H1 (cell line): ENCODE data around the gene YY1AP1. TPM values are rescaled to one million over a fixed set of nuclear protein-coding genes. Genes with fewer than 3 reads are reported as not detected.
"Not testable (repeated sequence)": the region's sequence is repeated elsewhere in the genome, so short reads cannot be mapped to it uniquely, and the experiment has no call there.

Source experiments
- CTCF ChIA-PET: fragments of 300-600 bp; sonication (Branson Sonifier 250); formaldehyde crosslinking; loops from one replicate; lab custom pipeline; 2021; ENCODE audit not compliant: partially characterized antibody; lab: Charles Lee
- POLR2A ChIA-PET: fragments of 300-600 bp; sonication (Branson Sonifier 250); formaldehyde crosslinking; loops from one replicate; lab custom pipeline; 2021; ENCODE audit warnings: inconsistent platforms; ENCODE audit not compliant: partially characterized antibody; lab: Charles Lee
- DNase-seq, 2 experiments: peaks; one replicate each; pipeline versions ENCODE4 v3.0.0 to v3.0.0-alpha.2; 2010 to 2022; ENCODE audit warnings: low spot score in 2 of 2, low read depth in 1 of 2, mixed read lengths in 1 of 2
- FAIRE-seq: peaks from 2 replicates; lab custom pipeline; 2011; peaks lifted over from hg19 to GRCh38; lab: Jason Lieb, UNC
- H2AFZ ChIP-seq: 2 replicates; pipeline ENCODE4 v1.8.1; 2012; ENCODE audit warnings: low read length, inconsistent platforms
- H2AK5ac ChIP-seq: 2 replicates; pipeline ENCODE4 v1.6.1; 2013; ENCODE audit warnings: low read depth, low read length
- H2BK120ac ChIP-seq: replicated peaks from 2 replicates; pipeline ENCODE3; 2013; ENCODE audit warnings: low read depth, low read length, inconsistent platforms
- H2BK12ac ChIP-seq: 2 replicates; pipeline ENCODE4 v1.6.1; 2013; ENCODE audit warnings: low read depth, low read length
- H2BK15ac ChIP-seq: 2 replicates; pipeline ENCODE4 v1.6.1; 2013; ENCODE audit warnings: low read length
- H2BK20ac ChIP-seq: 2 replicates; pipeline ENCODE4 v1.6.1; 2013; ENCODE audit warnings: low read length
- H2BK5ac ChIP-seq: 2 replicates; pipeline ENCODE4 v1.6.1; 2013; ENCODE audit warnings: low read depth, low read length
- H3K14ac ChIP-seq: 2 replicates; pipeline ENCODE4 v1.6.1; 2013; ENCODE audit warnings: inconsistent platforms; ENCODE audit not compliant: insufficient read length
- H3K18ac ChIP-seq: 2 replicates; pipeline ENCODE4 v1.6.1; 2013; ENCODE audit warnings: low read length; ENCODE audit errors: extremely low read depth
- H3K23ac ChIP-seq: 2 replicates; pipeline ENCODE4 v1.6.1; 2013; ENCODE audit warnings: inconsistent platforms; ENCODE audit not compliant: insufficient read length
- H3K23me2 ChIP-seq: 2 replicates; pipeline ENCODE4 v1.6.1; 2013; ENCODE audit warnings: low read depth, low read length
- H3K27ac ChIP-seq: 2 replicates; pipeline ENCODE4 v1.6.1; 2011; ENCODE audit warnings: low read depth, low read length, inconsistent platforms
- H3K27me3 ChIP-seq, 4 experiments: replicated peaks in 1 of 4; 1 replicate in 1 of 4; 2 replicates in 3 of 4; pipeline versions ENCODE4 v1.6.1 to v1.8.1; 2011 to 2013; ENCODE audit warnings: low read length in 3 of 4, mild to moderate bottlenecking in 3 of 4, inconsistent platforms in 2 of 4, mixed read lengths in 2 of 4, moderate library complexity in 1 of 4; ENCODE audit not compliant: control insufficient read depth in 3 of 4, insufficient read depth in 3 of 4; ENCODE audit errors: extremely low read depth in 1 of 4
- H3K36me3 ChIP-seq, 4 experiments: 2 replicates each; pipeline versions ENCODE4 v1.6.1 to v1.8.1; 2011 to 2013; ENCODE audit warnings: mild to moderate bottlenecking in 4 of 4, low read length in 3 of 4, moderate library complexity in 2 of 4, control low read depth in 1 of 4, inconsistent platforms in 1 of 4; ENCODE audit not compliant: insufficient read depth in 4 of 4, control insufficient read depth in 2 of 4
- H3K4ac ChIP-seq: replicated peaks from 2 replicates; pipeline ENCODE3; 2013; ENCODE audit warnings: low read length, low read depth, mixed read lengths, inconsistent platforms; ENCODE audit not compliant: insufficient read length
- H3K4me1 ChIP-seq, 4 experiments: replicated peaks in 1 of 4; 1 replicate in 1 of 4; 2 replicates in 3 of 4; pipeline versions ENCODE4 v1.6.1 to v1.8.1; 2011 to 2013; ENCODE audit warnings: low read length in 3 of 4, inconsistent platforms in 2 of 4, mixed read lengths in 1 of 4; ENCODE audit not compliant: insufficient read depth in 4 of 4, control insufficient read depth in 3 of 4
- H3K4me2 ChIP-seq, 2 experiments: 2 replicates each; pipeline versions ENCODE4 v1.6.1 to v1.8.1; 2011 to 2013; ENCODE audit warnings: low read depth in 2 of 2, low read length in 2 of 2, control low read depth in 1 of 2, inconsistent platforms in 1 of 2, mild to moderate bottlenecking in 1 of 2; ENCODE audit not compliant: insufficient read depth in 1 of 2
- H3K4me3 ChIP-seq, 4 experiments: fragments of 200-600, 300-600 bp in 1 of 4; sonication (generic), shearing (Covaris generic), sonication (Bioruptor Twin) in 1 of 4; 2 replicates each; pipeline versions ENCODE4 v1.5.1 to v1.8.1; 2011 to 2016; ENCODE audit warnings: low read length in 4 of 4, low read depth in 3 of 4, control low read depth in 2 of 4, inconsistent platforms in 2 of 4, mild to moderate bottlenecking in 2 of 4, mixed read lengths in 1 of 4, moderate library complexity in 1 of 4; ENCODE audit not compliant: insufficient read depth in 2 of 4; ENCODE audit errors: extremely low read depth in 1 of 4
- H3K56ac ChIP-seq: replicated peaks from 2 replicates; pipeline ENCODE3; 2013; ENCODE audit warnings: low read depth, mild to moderate bottlenecking, mixed read lengths, low read length, inconsistent platforms; ENCODE audit not compliant: insufficient read length
- H3K79me1 ChIP-seq: 2 replicates; pipeline ENCODE4 v1.6.1; 2013; ENCODE audit warnings: low read depth, low read length, control low read depth
- H3K79me2 ChIP-seq, 2 experiments: 2 replicates each; pipeline versions ENCODE4 v1.6.1 to v1.8.1; 2012 to 2013; ENCODE audit warnings: low read length in 2 of 2, mild to moderate bottlenecking in 2 of 2, inconsistent platforms in 1 of 2; ENCODE audit not compliant: insufficient read depth in 2 of 2, control insufficient read depth in 1 of 2
- H3K9ac ChIP-seq, 4 experiments: replicated peaks in 1 of 4; 1 replicate in 1 of 4; 2 replicates in 3 of 4; pipeline versions ENCODE4 v1.6.1 to v1.8.1; 2011 to 2013; ENCODE audit warnings: low read depth in 3 of 4, low read length in 3 of 4, control low read depth in 2 of 4, mild to moderate bottlenecking in 2 of 4, moderate library complexity in 2 of 4, inconsistent platforms in 1 of 4; ENCODE audit errors: extremely low read depth in 1 of 4
- H3K9me3 ChIP-seq, 2 experiments: 2 replicates each; pipeline versions ENCODE4 v1.6.1 to v1.8.1; 2012 to 2013; ENCODE audit warnings: mild to moderate bottlenecking in 2 of 2, moderate library complexity in 2 of 2, control low read depth in 1 of 2, inconsistent platforms in 1 of 2, low read depth in 1 of 2, low read length in 1 of 2, mixed read lengths in 1 of 2; ENCODE audit not compliant: insufficient read depth in 2 of 2
- H4K20me1 ChIP-seq, 2 experiments: replicated peaks in 1 of 2; 2 replicates each; pipeline versions ENCODE3 to v1.8.1; 2011 to 2013; ENCODE audit warnings: inconsistent platforms in 2 of 2, low read length in 2 of 2, mild to moderate bottlenecking in 1 of 2; ENCODE audit not compliant: insufficient read depth in 2 of 2, control insufficient read depth in 1 of 2
- H4K5ac ChIP-seq: 2 replicates; pipeline ENCODE4 v1.6.1; 2013; ENCODE audit warnings: low read length, low read depth, mixed read lengths, inconsistent platforms; ENCODE audit not compliant: insufficient read length
- H4K8ac ChIP-seq: 2 replicates; pipeline ENCODE4 v1.8.0; 2013; ENCODE audit warnings: mild to moderate bottlenecking, moderate library complexity, low read length, inconsistent platforms; ENCODE audit not compliant: insufficient read depth; ENCODE audit errors: extremely low read depth
- H4K91ac ChIP-seq: replicated peaks from 2 replicates; pipeline ENCODE3; 2013; ENCODE audit warnings: low read length, mixed read lengths, inconsistent platforms; ENCODE audit not compliant: insufficient read length
- WGBS, 2 experiments: shearing (Covaris generic) in 1 of 2; methylation state at CpG; one replicate each; pipeline versions ENCODE4 v1.1.6 to v1.1.7; 2013 to 2015; ENCODE audit warnings: low lambda C conversion rate in 2 of 2, mixed read lengths in 2 of 2, inconsistent platforms in 1 of 2, low coverage in 1 of 2, missing lambda C conversion rate in 1 of 2; ENCODE audit not compliant: insufficient replicate concordance in 2 of 2, insufficient coverage in 1 of 2, insufficient read length in 1 of 2; ENCODE audit errors: extremely low coverage in 1 of 2, missing lambda C conversion rate in 1 of 2; 5-methylcytosine and 5-hydroxymethylcytosine counted together
- polyA plus RNA-seq, 7 experiments: library from polyadenylated mRNA; depleted of rRNA in 3 of 7; stranded (reverse) in 5 of 7; unstranded in 2 of 7; fragments of >200 nt in 5 of 7; fragments of 200-250 nt in 2 of 7; gene quantifications; 1 replicate in 5 of 7; 2 replicates in 1 of 7; 4 replicates in 1 of 7; pipeline versions ENCODE4 v1.2.1 to v1.2.3, GENCODE V29; 2011 to 2013; ENCODE audit warnings: missing spikeins in 2 of 7, mixed read lengths in 2 of 7
- total RNA-seq: library from RNA; stranded (reverse); fragmentation: NEBNext Ultra II Directional; extraction: Animal tissue kit (Norgen Biotek cat#: 25700); gene quantifications from 2 replicates; pipeline ENCODE4 v1.2.1, GENCODE V29; 2021

YY1AP1 gene
- total and polyA plus RNA-seq, 2 of the 8 experiments (the other 6 are each of a cell fraction or from before 2014, with no cell fraction given), result 44.2 to 48.6 TPM

DNA sequence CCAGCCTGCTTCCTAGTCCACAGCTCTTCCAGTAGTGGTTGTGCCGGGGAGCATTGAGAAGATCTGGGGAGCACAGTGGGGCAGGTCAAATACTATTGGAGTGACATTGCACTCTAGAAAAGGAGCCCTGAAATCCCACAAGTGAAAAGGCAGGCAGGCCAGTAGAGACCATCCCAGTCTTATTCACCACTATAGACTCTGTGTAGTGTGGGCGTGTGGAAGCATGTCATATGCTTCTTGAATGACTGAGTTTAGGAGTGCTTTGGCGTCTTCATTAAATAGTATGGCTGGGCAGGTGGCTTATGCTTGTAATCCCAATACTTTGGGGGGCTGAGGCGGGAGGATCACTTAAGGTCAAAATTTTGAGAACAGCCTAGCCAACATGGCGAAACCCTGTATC is 15.8 kb upstream of the YY1AP1 start:
- H3K79me2 ChIP-seq, result peaks cover 0 to 49% of the 10 kb centered on the region in 2 experiments; a peak in 2 of 4 replicates
- H2BK20ac ChIP-seq, H3K36me3 ChIP-seq, DNase-seq, H3K27me3 ChIP-seq, H4K5ac ChIP-seq, H3K27ac ChIP-seq, FAIRE-seq, H2AK5ac ChIP-seq, H3K18ac ChIP-seq, H3K79me1 ChIP-seq, H2BK15ac ChIP-seq, H4K8ac ChIP-seq, H2BK5ac ChIP-seq, H3K9me3 ChIP-seq, H3K4me3 ChIP-seq, H2AFZ ChIP-seq, H4K91ac ChIP-seq, H3K14ac ChIP-seq, H3K56ac ChIP-seq, H3K4me1 ChIP-seq, CTCF ChIA-PET, H2BK12ac ChIP-seq, H3K4me2 ChIP-seq, H3K23me2 ChIP-seq, H3K9ac ChIP-seq, H4K20me1 ChIP-seq, H2BK120ac ChIP-seq, H3K23ac ChIP-seq, H3K4ac ChIP-seq: not testable (repeated sequence)
- POLR2A ChIA-PET, result interaction anchor here (0.6 kb wide), 2 partner anchors 57 to 394 kb away, joined by 3 read pairs; no protein-coding TSS in a partner anchor
- 95% methylated on average over 5 of the region's 5 CpGs; no CpG with 5 or more reads in 1 of the 2 experiments for WGBS, 2 experiments
